Midbrain (tissue), 1 donor: ENCODE measurements around the gene HIPK3.
A peak's percentile ranks its signal among the peaks of the same experiment; 100 is the strongest.
"Not testable (repeated sequence)": the region's sequence is repeated elsewhere in the genome, so short reads cannot be mapped to it uniquely, and the experiment has no call there.

Experiments
- DNase-seq: peaks from one replicate; lab custom pipeline; 2025; lab: John Stamatoyannopoulos, UW

HIPK3 gene

DNA sequence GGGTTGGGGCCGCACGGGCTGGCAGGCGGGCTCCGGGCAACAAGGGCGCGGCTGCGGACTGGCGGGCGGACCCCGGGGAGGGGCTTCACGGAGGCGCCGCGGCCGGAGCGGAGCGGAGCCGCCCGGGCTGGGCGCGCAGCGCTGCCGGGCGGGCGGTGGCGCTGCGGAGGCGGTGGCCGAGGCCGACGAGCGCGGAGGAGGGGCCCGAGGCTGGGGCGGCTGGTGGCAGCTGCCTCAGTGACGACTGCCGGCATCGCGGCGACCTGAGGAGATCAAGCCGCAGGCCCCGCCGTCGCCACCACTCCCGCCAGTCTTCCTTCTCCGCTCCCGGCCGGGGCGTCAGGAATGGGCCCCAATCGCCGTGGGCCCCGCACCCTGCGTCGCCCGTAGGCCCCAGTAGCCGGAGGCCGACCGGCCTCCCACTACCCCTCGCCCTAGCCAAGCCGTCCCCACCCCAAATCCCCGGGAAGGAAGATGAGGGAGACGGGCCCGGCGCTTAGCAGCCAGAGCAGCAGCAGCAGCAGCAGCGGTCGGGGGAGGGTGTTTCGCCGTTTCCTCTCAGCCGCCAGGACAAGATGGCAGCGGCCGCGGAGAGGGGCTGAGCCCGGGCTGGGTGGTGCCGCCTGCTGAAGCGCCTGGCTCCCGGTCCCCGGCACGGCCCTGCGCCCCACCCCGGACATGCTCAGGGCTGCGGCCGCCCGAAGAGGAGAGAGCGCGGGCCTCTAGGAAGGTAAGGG, at the start of gene HIPK3:
Gene HIPK3, plus strand, starts transcription at position 222 of the 737 bp plus-strand sequence.
- peak; percentile 81 for DNase-seq

DNA sequence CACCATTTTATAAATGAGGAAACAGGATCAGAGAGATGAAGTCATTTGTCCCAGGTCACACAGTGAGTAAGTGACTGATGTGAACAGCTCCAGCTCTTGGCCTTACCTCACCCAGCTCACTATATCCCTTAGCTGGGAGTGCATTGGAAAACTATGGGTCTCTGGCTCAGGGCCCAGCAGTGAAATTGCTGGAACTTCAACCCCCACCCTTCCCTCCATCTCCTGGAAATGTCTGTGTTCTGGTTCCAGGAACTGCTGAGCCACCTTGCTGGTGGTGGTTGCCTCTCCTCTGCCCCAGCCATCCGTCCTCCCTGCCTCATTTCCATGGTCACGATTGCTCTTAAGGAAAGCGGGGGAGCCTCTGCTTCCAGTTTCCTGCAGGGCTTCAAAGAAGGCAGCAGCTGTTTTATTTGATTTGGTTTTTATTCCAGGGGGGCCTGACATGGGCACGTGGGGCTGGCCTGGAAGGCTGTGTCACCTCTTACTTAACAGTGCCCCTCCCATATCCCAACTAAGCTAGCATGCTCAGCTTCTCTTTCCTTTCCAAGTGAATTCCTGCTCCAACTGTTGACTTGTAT, 49.7 kb upstream of the HIPK3 start:
- DNase-seq, result no peak

DNA sequence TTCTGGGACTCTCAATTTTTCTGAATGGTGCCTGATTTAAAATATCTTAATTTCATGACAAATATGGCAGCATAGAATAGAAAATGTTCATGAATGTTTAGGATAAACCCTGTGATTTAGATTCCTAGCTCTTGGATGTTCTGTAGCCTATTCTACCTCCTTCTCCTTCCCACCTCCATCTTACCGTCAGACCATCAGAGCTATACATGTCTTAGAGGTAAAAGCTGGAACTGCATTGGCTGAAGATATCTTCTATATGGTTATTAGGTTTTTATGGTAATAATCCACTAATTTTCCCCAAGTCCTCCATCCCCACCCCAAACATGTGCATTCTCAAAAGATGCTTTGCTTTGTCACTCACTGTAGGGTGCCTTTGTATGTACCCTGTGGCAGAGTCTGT, 49.0 kb upstream of the HIPK3 start:
- no peak for DNase-seq

DNA sequence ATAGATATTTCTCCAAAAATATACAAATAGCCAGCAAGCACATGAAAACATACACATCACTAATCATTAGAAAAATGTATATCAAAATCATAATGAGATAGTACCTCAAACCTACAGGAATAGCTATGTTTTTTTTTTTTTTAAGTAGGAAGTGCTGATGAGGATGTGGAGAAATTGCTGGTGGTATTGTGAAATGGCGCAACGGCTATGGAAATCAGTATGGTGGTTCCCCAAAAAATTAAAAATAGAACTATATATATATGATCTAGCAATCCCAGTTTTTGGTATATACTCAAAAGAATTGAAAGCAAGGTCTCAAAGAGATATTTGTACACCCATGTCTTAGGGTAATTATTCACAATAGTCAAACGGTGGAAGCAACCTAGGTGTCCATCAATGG, 46.0 kb upstream of the HIPK3 start:
- no peak for DNase-seq

DNA sequence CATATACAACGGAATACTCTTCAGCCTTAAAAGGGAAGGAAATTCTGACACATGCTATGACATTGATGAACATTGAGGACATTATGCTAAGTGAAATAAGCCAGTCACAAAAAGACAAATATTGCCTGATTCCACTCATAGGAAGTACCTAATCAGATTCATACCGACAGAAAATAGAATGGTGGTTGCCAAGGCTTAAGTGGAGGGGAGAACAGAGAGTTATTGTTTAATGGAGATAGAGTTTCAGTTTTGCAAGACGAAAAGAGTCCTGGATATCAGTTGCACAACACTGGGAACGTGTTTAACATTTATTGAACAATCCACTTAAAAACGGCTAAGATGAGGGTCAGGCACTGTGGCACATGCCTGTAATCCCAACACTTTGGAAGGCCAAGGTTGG, 45.6 kb upstream of the HIPK3 start:
- DNase-seq, result no peak

DNA sequence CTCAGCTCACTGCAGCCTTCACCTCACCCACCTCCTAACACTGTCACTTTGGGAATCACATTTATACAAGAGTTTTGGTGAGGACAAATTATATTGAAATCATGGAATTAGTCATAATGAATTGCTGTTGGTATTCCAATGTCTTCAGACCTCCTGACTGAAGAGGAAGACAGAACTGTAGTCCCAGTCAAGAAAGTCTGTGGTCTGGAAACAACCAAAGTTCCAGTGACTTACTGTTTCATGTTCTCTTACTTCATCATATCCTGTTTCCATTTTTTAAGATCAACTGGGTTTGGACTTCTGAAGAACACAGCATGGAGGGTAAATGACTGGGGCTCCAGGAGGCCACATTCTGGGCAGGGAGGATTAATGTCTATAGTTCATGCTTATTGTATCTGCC, 43.0 kb upstream of the HIPK3 start:
- no peak for DNase-seq

DNA sequence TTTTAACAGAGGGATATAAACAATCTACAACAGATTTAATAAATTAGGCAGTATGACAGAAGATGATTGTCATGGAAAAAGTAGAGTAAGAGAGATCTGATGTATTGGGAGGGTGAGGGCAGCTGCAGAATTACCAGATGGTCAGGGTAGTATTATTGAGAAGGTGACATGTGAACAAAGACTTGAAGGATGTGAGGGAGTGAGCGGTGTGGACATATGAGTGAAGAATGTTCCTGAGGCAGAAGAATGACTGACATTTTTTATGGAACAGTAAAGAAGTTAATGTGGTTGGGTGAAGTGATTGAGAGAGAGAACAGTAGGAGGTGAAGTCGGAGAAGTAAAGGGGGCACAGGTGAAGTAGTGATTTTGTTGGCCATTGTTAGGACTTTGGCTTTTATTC, 42.4 kb upstream of the HIPK3 start:
- no peak for DNase-seq

DNA sequence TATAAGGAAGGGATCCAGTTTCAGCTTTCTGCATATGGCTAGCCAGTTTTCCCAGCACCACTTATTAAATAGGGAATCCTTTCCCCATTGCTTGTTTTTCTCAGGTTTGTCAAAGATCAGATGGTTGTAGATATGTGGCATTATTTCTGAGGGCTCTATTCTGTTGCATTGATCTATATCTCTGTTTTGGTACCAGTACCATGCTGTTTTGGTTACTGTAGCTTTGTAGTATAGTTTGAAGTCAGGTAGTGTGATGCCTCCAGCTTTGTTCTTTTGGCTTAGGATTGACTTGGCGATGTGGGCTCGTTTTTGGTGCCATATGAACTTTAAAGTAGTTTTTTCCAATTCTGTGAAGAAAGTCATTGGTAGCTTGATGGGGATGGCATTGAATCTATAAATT, 40.5 kb upstream of the HIPK3 start:
- DNase-seq, result not testable (repeated sequence)

DNA sequence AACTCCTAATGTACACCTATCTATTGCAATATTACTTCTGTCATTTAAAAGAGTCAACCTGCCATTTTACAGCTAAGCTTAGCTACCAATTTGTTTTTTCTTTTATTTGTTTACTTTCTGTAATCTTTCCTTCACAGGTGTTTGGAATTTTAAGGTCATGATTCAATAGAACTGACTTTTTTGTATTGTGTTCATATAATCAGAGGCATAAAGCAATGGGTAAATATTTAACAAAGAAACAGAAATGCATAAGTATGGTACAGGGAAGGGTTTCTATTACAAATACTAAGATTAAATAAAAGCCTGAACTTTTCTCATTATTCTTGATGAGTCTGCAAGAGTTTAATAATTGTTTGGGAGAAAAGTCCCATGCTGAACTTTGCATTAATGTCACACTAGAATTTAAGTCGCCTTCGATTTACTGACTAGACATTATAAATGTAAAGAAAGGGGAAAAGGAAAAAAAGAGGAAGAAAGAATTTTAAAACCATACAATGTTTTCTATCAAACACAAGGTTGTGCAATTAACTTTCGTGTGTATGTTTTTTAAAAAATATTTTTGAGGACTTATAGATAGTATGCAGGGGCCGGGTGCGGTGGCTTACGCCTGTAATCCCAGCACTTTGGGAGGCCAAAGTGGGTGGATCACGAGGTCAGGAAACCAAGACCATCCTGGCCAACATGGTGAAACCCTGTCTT, 35.0 kb upstream of the HIPK3 start:
- DNase-seq, result no peak

DNA sequence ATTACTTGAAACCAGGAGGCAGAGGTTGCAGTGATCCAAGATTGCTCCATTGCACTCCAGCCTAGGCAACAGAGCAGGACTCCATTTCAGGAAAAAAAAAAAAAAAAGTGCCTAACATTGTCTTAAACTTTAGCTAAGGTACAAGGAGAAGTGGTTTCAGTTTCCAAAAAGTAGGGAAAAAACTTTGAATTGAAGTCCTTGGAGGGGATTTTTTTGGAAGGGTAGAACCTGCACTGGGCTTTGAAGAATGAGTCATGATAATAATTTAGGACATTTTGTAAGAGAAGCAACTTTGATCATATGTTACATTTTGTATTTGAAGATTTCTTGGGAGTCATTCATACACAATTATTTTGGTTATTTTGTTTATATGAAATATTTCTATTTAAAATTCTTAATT, 31.8 kb upstream of the HIPK3 start:
- DNase-seq, result no peak

DNA sequence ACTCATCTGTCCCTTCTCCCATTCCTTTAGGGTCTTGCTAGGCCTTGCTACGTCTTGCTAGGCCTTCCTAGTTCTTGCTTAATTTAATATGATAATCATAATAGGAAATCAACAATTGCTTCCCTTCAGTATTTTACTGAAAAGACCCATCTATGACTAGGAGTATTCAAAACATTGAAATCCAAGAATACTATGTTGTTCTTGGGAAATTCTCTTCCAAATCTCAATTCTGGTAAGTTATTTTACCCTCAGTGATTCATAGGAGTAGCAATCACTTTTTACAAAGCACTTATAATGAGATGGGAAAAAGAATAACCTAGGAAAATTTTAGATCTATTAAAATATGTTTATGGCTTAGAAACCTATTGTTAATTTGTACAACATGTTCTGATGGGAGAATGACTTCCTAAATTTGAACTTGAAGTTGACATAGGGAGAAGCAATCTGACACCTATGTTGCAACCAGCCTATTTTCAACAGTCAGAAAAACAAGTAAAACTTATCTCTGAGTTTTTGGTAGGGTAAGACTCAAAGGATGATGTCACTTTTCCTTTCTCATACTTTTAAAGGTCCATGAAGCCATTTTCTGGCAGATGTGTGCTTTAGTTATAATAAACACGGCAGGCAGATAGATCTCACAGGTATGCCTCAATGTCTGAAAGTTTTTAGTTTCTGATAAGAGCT, 29.5 kb upstream of the HIPK3 start:
- DNase-seq, result no peak

DNA sequence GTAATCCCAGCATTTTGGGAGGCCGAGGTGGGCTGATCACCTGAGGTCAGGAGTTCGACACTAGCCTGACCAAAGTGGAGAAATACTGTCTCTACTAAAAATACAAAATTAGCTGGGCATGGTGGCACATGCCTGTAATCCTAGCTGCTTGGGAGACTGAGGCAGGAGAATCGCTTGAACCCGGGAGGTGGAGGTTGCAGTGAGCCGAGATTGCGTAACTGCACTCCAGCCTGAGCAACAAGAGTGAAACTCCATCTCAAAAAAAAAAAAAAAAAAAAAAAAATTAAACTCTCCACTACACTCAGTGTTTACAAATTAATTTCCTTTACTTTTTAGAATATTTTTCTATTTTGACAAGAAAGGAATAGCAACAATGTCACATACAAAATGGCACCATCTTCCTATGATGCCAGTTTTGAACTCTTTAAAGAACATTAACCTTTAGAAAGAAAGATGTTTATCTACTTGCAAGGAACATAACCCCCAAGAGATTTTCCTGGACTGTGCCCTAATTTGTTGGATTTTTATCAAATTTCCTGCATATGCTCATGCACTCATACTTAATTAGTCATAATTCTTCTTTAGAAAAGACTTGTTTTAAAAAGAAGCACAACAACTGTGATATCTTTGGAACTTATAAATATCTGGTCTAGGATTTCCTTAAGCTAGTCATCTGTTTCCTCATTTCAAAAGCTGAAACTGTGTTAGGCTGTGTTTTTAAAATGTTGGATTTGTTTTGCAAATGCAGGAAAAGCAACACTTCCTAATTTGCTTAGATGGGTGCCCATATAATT, 22.6 kb upstream of the HIPK3 start:
- DNase-seq, result no peak

DNA sequence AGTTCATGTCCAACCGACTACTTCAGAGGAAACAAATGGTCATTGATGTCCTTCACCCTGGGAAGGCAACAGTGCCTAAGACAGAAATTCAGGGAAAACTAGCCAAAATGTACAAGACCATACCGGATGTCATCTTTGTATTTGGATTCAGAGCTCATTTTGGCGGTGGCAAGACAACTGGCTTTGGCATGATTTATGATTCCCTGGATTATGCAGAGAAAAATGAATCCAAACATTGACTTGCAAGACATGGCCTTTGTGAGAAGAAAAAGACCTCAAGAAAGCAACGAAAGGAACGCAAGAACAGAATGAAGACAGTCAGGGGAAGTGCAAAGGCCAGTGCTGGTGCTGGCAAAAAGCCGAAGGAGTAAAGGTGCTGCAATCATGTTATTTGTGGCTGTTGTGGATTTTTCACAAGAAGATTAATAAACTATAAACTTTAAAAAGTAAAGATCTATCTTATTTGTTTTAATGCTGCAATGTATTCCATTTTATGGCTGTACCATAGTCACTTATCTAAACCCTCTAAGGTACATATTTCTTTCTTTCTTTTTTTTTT, 20.1 kb upstream of the HIPK3 start:
- peak; percentile 0 for DNase-seq

DNA sequence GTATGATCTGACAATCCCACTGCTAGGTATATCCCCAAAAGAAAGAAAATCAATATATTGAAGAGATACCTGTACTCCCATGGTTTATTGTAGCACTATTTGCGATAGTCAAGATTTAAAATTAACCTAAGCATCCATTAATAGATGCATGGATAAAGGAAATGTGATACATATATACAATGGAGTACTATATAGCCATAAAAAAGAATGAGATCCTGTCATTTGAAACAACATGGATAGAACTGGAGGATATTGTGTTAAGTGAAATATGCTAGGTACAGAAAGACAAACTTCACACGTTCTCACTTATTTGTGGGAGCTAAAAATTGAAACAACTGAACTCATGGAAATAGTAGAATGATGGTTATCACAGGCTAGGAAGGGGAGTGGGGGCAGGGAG, 14.6 kb upstream of the HIPK3 start:
- DNase-seq, result no peak

DNA sequence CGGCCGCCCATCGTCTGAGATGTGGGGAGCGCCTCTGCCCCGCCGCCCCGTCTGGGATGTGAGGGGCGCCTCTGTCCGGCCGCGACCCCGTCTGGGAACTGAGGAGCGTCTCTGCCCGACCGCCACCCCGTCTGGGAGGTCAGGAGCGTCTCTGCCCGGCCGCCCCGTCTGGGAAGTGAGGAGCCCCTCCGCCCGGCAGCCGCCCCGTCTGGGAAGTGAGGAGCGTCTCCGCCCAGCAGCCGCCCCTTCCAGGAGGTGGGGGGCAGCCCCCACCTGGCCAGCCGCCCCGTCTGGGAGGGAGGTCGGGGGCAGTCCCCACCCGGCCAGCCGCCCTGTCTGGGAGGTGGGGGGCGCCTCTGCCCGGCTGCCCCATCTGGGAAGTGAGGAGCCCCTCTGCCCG, 13.5 kb upstream of the HIPK3 start:
- not testable (repeated sequence) for DNase-seq

DNA sequence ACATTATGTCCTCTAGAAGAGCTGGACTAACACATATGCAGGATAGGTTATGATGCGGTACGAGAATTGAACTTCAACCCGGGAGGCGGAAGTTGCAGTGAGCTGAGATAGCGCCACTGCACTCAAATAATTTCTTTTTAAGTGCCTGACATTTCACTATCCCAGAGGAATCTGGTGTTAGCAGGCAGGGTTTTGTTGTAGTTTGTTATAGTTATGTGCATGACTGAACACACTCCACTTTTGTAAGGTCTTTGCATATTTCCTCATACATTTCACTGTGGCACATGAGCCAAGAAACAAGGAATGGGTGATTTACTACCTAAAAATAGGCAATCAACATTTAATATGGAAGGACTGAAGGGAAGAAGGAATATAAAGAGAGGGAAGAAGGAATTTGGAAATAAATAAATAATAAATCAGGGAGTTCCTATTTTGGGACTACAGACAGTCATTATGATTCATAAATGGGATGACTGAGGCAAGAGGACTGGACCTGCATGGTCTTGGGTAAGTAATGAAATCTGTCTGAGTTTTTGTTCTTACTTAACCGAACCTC, 8.7 kb upstream of the HIPK3 start:
- DNase-seq, result no peak

DNA sequence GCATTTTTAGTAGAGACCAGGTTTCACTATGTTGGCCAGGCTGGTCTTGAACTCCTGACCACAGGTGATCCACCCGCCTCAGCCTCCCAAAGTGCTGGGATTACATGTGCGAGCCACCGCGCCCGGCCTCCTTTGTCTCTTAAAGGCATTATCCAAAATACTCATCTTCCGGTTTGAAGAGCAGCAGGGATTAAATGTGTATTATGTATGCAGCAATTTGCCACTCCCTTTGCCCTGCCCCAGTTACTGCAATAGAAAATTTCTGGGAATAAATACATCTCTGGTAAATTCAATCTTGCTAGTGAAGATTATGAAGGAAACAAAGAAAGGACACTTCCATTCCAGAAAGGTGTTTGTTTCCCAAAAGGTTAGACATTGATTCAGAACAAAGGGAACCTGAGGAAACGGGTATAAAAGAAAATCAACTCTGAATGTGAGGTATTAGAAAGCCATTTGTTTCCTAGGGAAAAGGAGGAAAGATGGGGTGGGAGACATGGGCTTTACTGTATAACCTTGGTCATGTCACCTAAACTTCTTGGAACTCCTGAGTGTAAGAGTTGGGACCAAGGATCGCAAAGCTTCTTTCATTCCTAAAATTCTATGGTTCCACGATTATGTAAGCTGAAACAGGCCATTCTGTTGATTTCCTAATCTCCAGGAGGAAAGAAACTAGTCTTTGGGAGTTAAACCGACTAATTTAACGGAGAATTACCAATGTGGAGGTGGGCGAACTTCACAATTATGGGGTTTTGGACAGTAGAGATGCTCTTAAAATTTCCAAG, 959 bp upstream of the HIPK3 start:
- DNase-seq, result no peak

DNA sequence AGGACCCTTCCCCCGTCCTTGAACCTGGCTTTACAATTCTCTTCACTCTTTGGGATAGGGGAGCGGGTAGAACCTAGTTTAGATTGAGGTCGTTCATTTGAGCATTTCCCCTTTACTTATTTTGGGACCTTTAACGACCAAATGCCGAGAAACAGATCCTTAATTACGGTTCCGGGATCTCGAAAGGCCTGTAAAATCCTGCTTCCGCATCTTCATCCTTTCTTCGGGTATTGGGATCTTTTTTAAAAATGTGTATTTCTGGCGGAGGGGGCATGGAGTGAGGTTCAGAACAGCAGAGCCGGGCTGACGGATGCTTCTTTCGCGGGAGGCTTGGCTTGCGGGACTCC, 395 bp upstream of the HIPK3 start:
- no peak for DNase-seq

DNA sequence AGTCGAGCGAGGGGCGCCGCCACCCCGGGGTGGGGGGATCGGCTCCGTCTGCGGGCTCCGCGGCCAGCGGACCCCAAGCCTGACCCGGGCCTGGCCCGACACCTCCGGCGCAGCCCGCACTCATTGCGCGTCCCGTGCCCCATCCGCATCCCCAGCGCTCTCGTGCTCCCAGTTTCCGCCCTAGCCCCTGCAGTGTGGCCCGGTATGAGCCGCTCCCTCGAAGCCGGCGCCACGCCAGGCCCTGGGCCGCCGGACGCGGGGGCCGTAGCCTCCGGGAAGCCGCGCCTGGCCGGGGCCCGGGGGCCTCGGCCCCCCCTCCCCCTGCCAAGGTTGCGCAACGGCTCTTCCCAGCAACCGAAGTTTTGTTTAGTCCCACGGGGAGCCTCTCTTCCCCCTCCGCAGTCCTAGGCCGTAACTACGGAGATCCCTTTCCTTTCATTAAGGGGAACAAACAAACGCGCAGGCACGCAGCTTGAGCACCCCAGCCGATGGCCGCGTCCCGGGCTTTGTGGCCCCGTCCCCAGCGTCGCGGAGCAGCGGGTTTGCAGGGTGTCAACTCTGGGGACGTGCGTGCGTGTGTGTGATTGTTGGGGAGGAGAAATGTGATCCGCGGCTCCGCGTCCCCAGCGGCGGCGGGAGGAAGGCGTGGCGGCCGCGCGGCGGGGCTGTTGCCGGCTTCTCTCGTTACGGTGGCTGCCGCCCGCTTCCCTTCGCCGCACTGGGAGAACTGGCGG, 883 bp downstream of the HIPK3 start:
- peak; percentile 86 for DNase-seq

DNA sequence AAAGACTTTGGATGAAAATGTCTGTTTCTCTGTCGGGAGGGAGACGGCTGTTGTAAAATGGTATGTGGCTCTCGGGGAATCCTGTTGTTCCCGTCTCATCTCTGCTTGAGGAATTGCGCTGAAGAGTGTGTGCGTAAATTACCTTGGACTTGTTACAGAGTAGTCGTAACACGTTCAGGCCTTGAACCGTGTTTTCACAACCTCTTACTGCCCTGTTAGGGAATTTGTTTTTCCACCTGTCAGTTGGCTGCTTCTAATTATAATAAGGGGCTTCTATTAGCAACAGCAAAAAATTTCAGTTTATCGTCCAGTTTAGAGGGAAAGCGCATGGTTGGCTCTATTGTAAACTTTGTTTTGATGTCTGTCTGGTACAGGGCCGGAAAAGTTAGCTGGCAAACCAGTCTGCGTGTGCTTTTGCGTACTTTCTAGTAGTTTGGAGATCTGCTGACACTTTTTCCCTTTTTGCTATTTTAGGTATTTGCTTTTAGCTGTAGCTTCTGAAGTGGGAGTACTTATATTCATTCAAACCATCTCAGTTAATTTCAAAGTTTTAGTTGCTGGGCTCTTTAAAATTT, 1.5 kb downstream of the HIPK3 start:
- peak; percentile 76 for DNase-seq
